Renal pelvis (tissue), 4 donors: ENCODE measurements around the gene ERMARD. TPM values are rescaled to one million over a fixed set of nuclear protein-coding genes. Genes with fewer than 3 reads are reported as not detected.
"Not testable (repeated sequence)": the region's sequence is repeated elsewhere in the genome, so short reads cannot be mapped to it uniquely, and the experiment has no call there.

Experiments
- DNase-seq: peaks from one replicate; pipeline ENCODE4 v3.0.0-alpha.2; 2013
- polyA plus RNA-seq, 3 donors: library from polyadenylated mRNA; unstranded; fragments of 120-200 nt; gene quantifications; one replicate each; pipeline ENCODE4 v1.2.1, GENCODE V29; 2013; ENCODE audit not compliant: insufficient read length in 3 of 3

ERMARD gene
- polyA plus RNA-seq, 3 donors: 33.9 to 54.7 (median 52.4) TPM

GRCh38 chr6:169726049-169726400, 25.4 kb upstream of the ERMARD start:
- no peak for DNase-seq

DNA sequence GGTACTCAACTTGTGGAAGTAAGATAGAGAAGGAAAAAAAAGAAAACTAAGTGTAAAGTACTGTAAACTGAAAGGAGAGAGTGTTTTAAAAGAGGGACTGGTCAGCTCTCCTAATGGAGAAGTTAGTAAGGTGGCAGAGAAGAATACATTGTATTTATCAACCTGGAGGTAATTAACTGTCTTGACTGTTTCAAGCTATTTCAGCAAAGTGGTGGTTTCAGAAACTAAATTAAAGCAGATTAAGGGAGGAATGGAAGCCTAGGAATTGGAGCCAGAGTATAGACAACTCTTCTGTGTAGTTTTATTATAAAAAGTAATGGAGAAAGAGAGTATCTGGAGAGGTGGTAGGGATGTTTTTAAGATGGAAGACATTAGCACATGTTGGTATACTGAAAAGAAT, 24.5 kb upstream of the ERMARD start:
- no peak for DNase-seq

- DNase-seq: no peak
These were observed 21.5 kb upstream of the ERMARD start for GRCh38 chr6:169729961-169730360.

GRCh38 chr6:169738204-169738975, 13.0 kb upstream of the ERMARD start:
- DNase-seq: no peak

DNA sequence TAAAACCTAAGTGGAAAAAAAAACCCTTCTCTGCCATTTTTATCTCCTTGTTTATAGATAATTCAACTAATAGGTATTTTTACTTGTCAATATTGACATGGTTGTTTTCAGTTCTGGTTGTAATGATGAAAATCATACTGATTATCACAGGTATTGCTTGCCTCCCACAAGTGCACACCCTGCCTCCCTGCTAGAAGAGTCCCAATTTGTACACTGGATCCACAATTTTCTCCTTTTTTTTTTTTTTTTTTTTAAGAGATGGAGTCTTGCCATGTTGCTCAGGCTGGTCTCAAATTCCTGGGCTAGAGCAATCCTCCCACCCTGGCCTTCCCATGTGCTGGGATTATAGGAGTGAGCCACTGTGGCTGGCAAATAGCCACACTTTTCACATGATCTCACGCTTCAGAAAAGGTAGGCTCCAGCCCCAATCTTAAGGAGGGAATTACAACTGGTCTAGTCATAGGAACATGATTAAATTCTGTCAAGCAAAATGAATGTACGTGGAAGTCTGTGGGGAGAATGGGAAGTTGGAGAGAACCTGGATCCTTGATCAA, 12.4 kb upstream of the ERMARD start:
- DNase-seq: no peak

DNA sequence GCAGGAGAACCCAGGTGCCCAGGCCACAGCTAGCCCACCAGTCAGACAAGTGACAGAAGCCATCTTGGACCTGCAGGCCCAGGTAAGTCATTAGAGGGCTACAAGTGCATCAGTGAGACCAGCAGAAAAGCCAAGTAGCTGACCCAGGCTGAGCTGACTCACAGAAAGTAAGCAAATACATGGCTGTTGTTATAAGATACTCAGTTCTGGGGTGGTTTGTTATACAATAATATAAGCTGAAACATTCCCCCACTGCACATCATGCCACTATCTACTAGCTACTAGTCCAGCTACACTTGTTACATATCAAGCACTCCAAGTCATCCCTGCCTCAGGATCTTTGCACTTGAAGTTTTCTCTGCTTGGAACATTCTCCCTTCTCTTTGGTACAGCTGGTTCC, 10.1 kb upstream of the ERMARD start:
- DNase-seq: no peak

GRCh38 chr6:169745405-169745804, 6.0 kb upstream of the ERMARD start:
- DNase-seq: no peak

GRCh38 chr6:169746556-169746955, 4.9 kb upstream of the ERMARD start:
- DNase-seq: no peak

- DNase-seq: peak; percentile 11
These were observed 727 bp downstream of the ERMARD start for GRCh38 chr6:169752074-169752623.

GRCh38 chr6:169755162-169755561, 3.7 kb downstream of the ERMARD start:
- no peak for DNase-seq

DNA sequence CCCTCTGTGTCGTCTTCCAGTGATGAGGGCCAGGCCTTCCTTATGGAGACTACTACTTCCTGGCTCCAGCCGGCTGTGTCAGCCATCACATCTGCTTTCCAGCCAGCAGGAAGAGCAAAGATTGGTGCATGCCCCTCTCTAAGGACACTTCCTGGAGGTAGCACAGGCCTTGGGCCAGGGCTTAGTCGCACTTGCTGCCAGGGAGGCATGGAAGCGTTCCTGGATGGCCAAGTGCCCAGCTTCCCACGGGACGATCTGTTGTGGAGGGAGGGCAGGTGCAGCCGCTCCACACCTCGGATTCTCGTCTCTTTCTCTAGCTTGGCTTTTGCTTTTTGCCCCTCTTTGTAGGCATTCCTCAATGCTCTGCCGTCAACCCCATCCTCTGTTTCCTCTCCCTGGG, 11.9 kb downstream of the ERMARD start:
- no peak for DNase-seq

- DNase-seq: no peak
These were observed 12.5 kb downstream of the ERMARD start for GRCh38 chr6:169763881-169764280.

DNA sequence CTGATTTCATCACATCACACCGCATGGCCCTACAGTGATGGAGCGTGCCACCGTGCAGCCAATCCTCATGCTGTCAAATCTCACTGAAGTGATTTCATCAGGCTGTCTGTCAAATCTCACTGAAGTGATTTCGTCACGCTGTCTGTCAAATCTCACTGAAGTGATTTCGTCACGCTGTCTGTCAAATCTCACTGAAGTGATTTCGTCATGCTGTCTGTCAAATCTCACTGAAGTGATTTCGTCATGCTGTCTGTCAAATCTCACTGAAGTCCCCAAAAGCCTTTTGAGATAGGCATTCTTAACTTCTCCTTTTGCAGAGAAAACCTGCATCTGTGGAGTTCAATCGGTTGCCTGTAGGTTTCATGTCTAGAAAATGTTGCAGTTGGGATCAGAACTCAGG, 14.4 kb downstream of the ERMARD start:
- DNase-seq: not testable (repeated sequence)

- DNase-seq: peak; percentile 45
These were observed 14.8 kb downstream of the ERMARD start for GRCh38 chr6:169766232-169766631.

DNA sequence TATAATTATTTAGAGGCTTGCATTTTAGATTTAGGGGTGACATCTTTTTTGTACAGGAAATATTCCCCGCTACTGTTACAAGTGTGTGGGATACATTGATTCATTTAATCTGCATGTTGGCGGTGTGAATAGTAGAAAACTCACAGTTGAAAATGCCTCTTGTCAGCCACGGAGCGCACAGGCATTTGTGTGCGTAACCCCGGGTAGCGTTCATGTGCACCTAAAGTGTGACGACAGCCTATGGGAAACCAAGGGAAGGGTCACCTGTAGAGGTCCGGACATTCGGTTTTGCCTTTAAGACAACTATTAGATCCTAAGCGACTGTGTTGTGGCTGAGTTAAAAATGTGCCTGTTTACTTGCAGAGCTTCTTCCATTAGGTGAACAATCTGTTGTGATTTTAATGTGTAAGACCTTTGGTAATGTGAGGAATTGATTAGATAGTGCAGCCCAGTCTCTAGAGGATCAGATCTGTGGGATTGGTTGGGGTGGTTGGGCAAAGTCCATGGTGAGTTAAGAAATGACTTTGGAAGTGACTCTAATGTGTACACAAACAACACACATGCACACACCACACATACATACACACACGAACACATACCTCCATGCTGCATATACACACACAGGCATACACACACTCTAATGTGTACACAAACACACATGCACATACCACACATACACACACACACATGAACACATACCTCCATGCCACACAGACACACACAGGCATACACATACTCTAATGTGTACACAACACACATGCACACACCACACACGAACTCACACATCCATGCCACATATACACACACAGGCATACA, 15.7 kb downstream of the ERMARD start:
- no peak for DNase-seq

DNA sequence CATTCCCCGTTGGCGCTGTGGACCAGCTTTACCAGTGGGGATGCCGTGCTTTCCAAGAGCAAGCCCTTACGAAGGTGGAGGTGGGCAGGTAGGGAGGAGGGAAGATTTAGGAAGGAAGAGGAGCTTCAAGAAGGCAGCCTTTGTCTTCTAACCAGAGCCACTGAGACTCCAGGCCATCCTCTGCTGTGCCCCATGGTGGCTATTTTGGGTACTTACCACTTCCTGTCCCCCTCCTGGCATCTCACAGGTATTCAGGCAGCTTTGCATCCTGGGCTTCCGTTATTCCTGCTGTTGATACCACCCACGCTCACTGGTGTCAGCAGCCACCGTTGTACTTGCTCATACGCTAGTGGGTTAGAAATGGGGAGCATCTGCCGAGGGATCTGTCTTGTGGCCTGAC, 22.9 kb downstream of the ERMARD start:
- DNase-seq: no peak

- DNase-seq: no peak
These were observed 23.9 kb downstream of the ERMARD start for GRCh38 chr6:169775321-169775720.

DNA sequence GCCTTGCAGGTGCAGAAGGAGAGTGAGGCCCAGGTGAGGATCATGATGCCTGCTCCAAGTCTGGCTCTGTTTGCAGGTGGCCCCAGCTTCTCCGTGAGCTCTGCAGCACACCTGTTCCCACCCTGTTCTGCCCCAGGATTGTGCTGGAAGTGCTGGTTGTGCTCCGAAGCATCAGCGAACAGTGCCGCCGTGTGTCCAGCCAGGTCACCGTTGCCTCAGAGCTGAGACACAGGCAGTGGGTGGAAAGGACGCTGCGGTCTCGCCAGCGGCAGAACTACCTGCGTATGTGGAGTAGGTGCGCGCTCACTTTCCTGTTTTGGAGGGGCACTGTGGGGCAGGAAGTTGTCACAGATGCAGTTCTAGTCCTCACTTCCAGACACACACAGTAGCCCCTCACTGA, 25.0 kb downstream of the ERMARD start:
- DNase-seq: no peak

DNA sequence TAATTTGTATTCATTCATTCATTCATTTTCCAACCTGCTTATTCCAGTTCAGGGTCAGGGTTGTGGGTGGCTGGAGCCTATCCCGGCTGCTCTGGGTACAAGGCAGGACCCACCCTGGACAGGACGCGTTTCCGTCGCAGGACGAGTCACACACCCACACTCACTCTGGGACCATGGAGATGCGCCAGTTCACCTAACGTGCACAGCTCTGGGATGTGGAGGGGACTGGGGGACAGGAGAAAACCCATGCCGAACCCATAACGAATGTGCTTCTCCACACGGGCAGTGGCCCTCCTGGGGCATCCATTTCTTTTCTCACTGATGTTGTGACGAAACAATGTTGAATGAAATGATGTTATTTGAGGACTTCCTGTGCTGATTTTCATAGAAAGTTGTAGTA, 26.5 kb downstream of the ERMARD start:
- DNase-seq: no peak

- no peak for DNase-seq
These were observed 27.2 kb downstream of the ERMARD start for GRCh38 chr6:169778646-169779045.

DNA sequence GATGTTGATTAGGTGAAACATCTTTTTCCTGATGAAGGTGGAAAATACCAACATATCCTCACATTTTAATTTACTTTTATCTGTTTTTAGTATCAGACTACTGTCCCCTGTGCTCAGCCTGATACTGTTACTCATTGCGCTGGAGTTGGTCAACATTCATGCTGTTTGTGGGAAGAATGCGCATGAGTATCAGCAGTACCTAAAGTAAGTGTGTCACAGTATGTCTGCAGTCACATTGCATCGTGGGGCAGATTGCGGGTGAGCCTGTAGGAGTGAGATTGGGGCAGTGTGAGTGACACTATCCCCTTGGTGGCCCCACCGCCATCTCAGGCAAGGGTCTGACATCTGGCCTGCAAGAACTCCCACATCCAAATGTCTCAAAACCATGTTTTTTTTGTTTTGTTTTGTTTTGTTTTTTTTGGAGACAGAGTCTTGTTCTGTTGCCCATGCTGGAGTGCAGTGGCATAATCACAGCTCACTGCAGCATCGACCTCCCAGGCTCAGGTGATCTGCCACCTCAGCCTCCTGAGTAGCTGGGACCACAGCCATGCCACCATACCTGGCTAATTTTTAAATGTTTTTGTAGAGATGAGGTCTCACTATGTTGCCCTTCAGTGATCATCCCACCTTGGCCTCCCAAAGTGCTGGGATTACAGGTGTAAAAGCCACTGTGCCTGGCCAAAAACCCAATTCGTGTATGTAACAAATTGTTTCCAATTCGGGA, 27.8 kb downstream of the ERMARD start:
- DNase-seq: no peak

DNA sequence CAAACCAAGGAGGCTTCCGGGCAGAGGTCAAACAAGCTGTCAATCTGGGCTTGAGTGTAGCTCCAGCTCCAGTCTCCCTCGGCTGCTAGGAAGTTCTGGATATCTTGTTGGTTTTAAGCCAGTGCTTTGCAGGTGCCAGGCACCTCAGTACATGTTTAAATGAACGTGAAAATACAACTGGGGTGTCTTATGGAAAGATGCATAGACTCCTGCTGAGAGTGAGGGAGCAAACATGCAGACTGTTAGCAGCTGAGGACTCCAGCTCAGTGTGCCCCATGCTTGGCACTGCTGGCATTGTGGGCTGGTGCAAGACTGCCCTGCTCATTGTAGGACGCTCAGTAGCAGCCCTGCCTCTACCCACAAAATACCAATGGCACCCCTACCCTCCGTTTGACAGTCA, 28.5 kb downstream of the ERMARD start:
- DNase-seq: no peak
